ENCODE results near the gene LMAN1. TPM values are rescaled to one million over a fixed set of nuclear protein-coding genes. Genes with fewer than 3 reads are reported as not detected.

Gene LMAN1
- total and polyA plus RNA-seq, 2 of the 4 experiments (the other 2 are of a cell fraction), result 83.1 to 213 TPM

GRCh38 chr18:59301929-59302328, 57.1 kb downstream of the LMAN1 start:
- Histone ChIP-seq H3K4me1 (ENCODE audit: control insufficient read depth, insufficient read depth, low read length) (no peaks in the 10 kb centered on the region), H4K5ac (ENCODE audit: low read depth, low read length) (no peak overlapping the region), H3K4me3 (ENCODE audit: insufficient read depth, low read depth, low read length) (no peak overlapping the region), H2BK20ac (ENCODE audit: low read depth, low read length) (no peak overlapping the region), H3K23ac (ENCODE audit: low read depth, low read length) (no peak overlapping the region), H3K27me3 (ENCODE audit: control insufficient read depth, insufficient read depth, low read length) (peaks cover 61% of the 10 kb centered on the region), H2BK120ac (ENCODE audit: low read depth, low read length) (no peak overlapping the region), H3K36me3 (ENCODE audit: control insufficient read depth, insufficient read depth, low read length) (no peaks in the 10 kb centered on the region), H2BK15ac (ENCODE audit: low read depth, low read length) (no peak overlapping the region), H3K18ac (ENCODE audit: low read depth, low read length) (no peak overlapping the region), H4K91ac (ENCODE audit: insufficient read depth, low read depth, low read length) (no peak overlapping the region), H3K56ac (ENCODE audit: extremely low read depth, insufficient read depth, low read length) (no peak overlapping the region), H3K4me2 (ENCODE audit: low read depth, low read length) (no peak overlapping the region), H3K79me1 (ENCODE audit: low read depth in 1 of 2, low read length in 2 of 2) (no peaks in the 10 kb centered on the region), H3K9ac (ENCODE audit: low read depth, low read length) (no peak overlapping the region), H2AK5ac (ENCODE audit: low read depth, low read length) (no peak overlapping the region), H2AFZ (replicated peaks; ENCODE audit: low read length, poor library complexity) (no peak overlapping the region), H3K14ac (replicated peaks; ENCODE audit: low read depth, low read length) (no peak overlapping the region), H3K9me1 (ENCODE audit: insufficient read depth, low read length) (no peaks in the 10 kb centered on the region), H3K4ac (ENCODE audit: low read depth, low read length) (no peak overlapping the region), H4K20me1 (ENCODE audit: insufficient read depth, low read length) (no peaks in the 10 kb centered on the region), H2BK5ac (ENCODE audit: low read depth, low read length, poor library complexity, severe bottlenecking) (no peak overlapping the region), H3K9me3 (ENCODE audit: control insufficient read depth, insufficient read depth, low read length) (no peaks in the 10 kb centered on the region), H4K8ac (ENCODE audit: low read depth in 2 of 2, low read length in 2 of 2) (no peak overlapping the region), H2AK9ac (replicated peaks; ENCODE audit: low read depth, low read length, poor library complexity) (no peak overlapping the region), H3K27ac (ENCODE audit: insufficient read depth, low read length) (no peak overlapping the region)
- no peak for DNase-seq
- CTCF ChIA-PET, result interaction anchor here (4.4 kb wide), 1 partner anchor 101 kb away, joined by 21 read pairs; no protein-coding TSS in a partner anchor
- WGBS, 2 experiments (ENCODE audit: extremely low coverage in 2 of 2, insufficient read length in 1 of 2), result no CpG with 5 or more reads among the region's 4 CpGs
- TF ChIP-seq CHD1 (IDR thresholded peaks at IDR 0.05; ENCODE audit: low read depth, low read length), result no peak
- TF ChIP-seq RCOR1 (IDR thresholded peaks at IDR 0.05; ENCODE audit: insufficient replicate concordance, low read length), result no peak
- no peak for TF ChIP-seq POLR2A (IDR thresholded peaks at IDR 0.05; ENCODE audit: low read depth, low read length)
- TF ChIP-seq, protein P1, sequence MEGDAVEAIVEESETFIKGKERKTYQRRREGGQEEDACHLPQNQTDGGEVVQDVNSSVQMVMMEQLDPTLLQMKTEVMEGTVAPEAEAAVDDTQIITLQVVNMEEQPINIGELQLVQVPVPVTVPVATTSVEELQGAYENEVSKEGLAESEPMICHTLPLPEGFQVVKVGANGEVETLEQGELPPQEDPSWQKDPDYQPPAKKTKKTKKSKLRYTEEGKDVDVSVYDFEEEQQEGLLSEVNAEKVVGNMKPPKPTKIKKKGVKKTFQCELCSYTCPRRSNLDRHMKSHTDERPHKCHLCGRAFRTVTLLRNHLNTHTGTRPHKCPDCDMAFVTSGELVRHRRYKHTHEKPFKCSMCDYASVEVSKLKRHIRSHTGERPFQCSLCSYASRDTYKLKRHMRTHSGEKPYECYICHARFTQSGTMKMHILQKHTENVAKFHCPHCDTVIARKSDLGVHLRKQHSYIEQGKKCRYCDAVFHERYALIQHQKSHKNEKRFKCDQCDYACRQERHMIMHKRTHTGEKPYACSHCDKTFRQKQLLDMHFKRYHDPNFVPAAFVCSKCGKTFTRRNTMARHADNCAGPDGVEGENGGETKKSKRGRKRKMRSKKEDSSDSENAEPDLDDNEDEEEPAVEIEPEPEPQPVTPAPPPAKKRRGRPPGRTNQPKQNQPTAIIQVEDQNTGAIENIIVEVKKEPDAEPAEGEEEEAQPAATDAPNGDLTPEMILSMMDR (conservative IDR thresholded peaks at IDR 0.05; ENCODE audit: low read depth, low read length), result no peak
- TF ChIP-seq FOS (IDR thresholded peaks at IDR 0.05; ENCODE audit: low read depth, low read length), result no peak
- TF ChIP-seq CEBPB (IDR thresholded peaks at IDR 0.05; ENCODE audit: low read depth, low read length), result no peak
- no peak for TF ChIP-seq RFX5 (IDR thresholded peaks at IDR 0.05; ENCODE audit: low read depth, low read length)
- TF ChIP-seq ELK1 (IDR thresholded peaks at IDR 0.05; ENCODE audit: borderline replicate concordance, low read depth, low read length), result no peak
- TF ChIP-seq NFE2L2 (IDR thresholded peaks at IDR 0.05; ENCODE audit: low read depth, low read length), result no peak
- TF ChIP-seq USF2 (IDR thresholded peaks at IDR 0.05; ENCODE audit: low read depth, low read length), result no peak
- no peak for TF ChIP-seq MAFK (IDR thresholded peaks at IDR 0.05; ENCODE audit: low read depth, low read length)
- no peak for ATAC-seq (ENCODE audit: low read depth)
- in situ Hi-C loops (cut with MboI; ENCODE audit: low sequenced_read_pairs), result no loop called here
- intact Hi-C loops (cut with micrococcal nuclease), result no loop called here
- dilution Hi-C loops (cut with HindIII; ENCODE audit: low sequenced_read_pairs, unreplicated experiment), result no loop called here
- POLR2A ChIA-PET (ENCODE audit: unreplicated experiment), result no interaction called here
- no TSS peak for BruUV-seq (replicated peaks)
